OCI-LY3 (cell line): ENCODE data around the gene BCAT1.

Experiments
- H2AFZ ChIP-seq: fragments of 200-600, 300-600 bp; shearing (Covaris generic); 2 replicates; pipeline ENCODE4 v1.6.0; 2014; ENCODE audit warnings: antibody characterized with exemption, low read depth, low read length
- H3K27ac ChIP-seq: fragments of 200-600, 300-600 bp; sonication (generic); 2 replicates; pipeline ENCODE4 v1.5.1; 2014; ENCODE audit warnings: mild to moderate bottlenecking, low read length, moderate library complexity, mixed read lengths
- H3K27me3 ChIP-seq: fragments of 200-600, 300-600 bp; sonication (generic); 2 replicates; pipeline ENCODE4 v1.6.1; 2014; ENCODE audit warnings: low read depth, low read length, mixed read lengths
- H3K36me3 ChIP-seq: fragments of 200-600, 300-600 bp; sonication (generic); replicated peaks from 2 replicates; pipeline ENCODE3; 2014; ENCODE audit warnings: low read depth, low read length, mixed read lengths
- H3K4me1 ChIP-seq: fragments of 300-600, 200-600 bp; sonication (generic); 2 replicates; pipeline ENCODE4 v1.6.1; 2014; ENCODE audit warnings: low read length, mixed read lengths
- H3K4me2 ChIP-seq: fragments of 200-600, 300-600 bp; sonication (generic); 2 replicates; pipeline ENCODE4 v1.6.1; 2014; ENCODE audit warnings: low read length, mixed read lengths
- H3K4me3 ChIP-seq: fragments of 300-600, 200-600 bp; sonication (generic); 2 replicates; pipeline ENCODE4 v1.5.1; 2014; ENCODE audit warnings: antibody characterized with exemption, mild to moderate bottlenecking, low read length, moderate library complexity
- H3K79me2 ChIP-seq: fragments of 300-600, 200-600 bp; shearing (Covaris generic); 2 replicates; pipeline ENCODE4 v1.6.1; 2014; ENCODE audit warnings: mild to moderate bottlenecking, low read length, mixed read lengths
- H3K9ac ChIP-seq: fragments of 300-600, 200-600 bp; shearing (Covaris generic); 2 replicates; pipeline ENCODE4 v1.6.0; 2014; ENCODE audit warnings: mild to moderate bottlenecking, low read length, moderate library complexity
- H3K9me3 ChIP-seq: fragments of 200-600, 300-600 bp; shearing (Covaris generic); 2 replicates; pipeline ENCODE4 v1.6.1; 2014; ENCODE audit warnings: low read length, mixed read lengths; ENCODE audit not compliant: insufficient read depth
- H4K20me1 ChIP-seq: fragments of 200-600, 300-600 bp; sonication (generic); 2 replicates; pipeline ENCODE4 v1.6.1; 2016; ENCODE audit warnings: low read length, mixed read lengths; ENCODE audit not compliant: insufficient read depth
- CTCF ChIP-seq: fragments of 200-600, 300-600 bp; sonication (generic); IDR thresholded peaks from 2 replicates; pipeline ENCODE4 v1.5.1; 2014; ENCODE audit warnings: antibody characterized with exemption, low read length, low read depth
- EZH2phosphoT487 ChIP-seq: fragments of 200-600 bp; shearing (Covaris generic); IDR thresholded peaks from 2 replicates; pipeline ENCODE4 v1.6.1; 2018; ENCODE audit warnings: antibody characterized with exemption, mixed run types, low read depth

BCAT1 gene

GRCh38 chr12:24901576-24902461, 47.1 kb downstream of the BCAT1 start:
- Histone ChIP-seq H3K27ac (no peak overlapping the region), H3K4me1 (0 out of 2 replicates have a peak, but pooled peaks cover 3% of the 10 kb centered on the region), H3K4me3 (no peak overlapping the region), H3K27me3 (no peaks in the 10 kb centered on the region), H3K79me2 (peaks cover 41% of the 10 kb centered on the region), H3K9ac (no peak overlapping the region), H2AFZ (no peak overlapping the region), H4K20me1 (peaks cover 5% of the 10 kb centered on the region; the same call in 1 of the 2 replicates), H3K9me3 (no peaks in the 10 kb centered on the region), H3K4me2 (no peak overlapping the region), H3K36me3 (peaks cover 41% of the 10 kb centered on the region)
- TF ChIP-seq CTCF (no peak), EZH2phosphoT487 (no peak)

GRCh38 chr12:24900196-24900595, 48.7 kb downstream of the BCAT1 start:
- no peak for TF ChIP-seq EZH2phosphoT487
- no peak for TF ChIP-seq CTCF
- Histone ChIP-seq H3K4me3 (no peak overlapping the region), H2AFZ (no peak overlapping the region), H3K36me3 (peaks cover 41% of the 10 kb centered on the region), H4K20me1 (0 out of 2 replicates have a peak, but pooled peaks cover 3% of the 10 kb centered on the region), H3K4me2 (no peak overlapping the region), H3K4me1 (no peaks in the 10 kb centered on the region), H3K9ac (no peak overlapping the region), H3K79me2 (peaks cover 35% of the 10 kb centered on the region), H3K27me3 (no peaks in the 10 kb centered on the region), H3K27ac (no peak overlapping the region), H3K9me3 (no peaks in the 10 kb centered on the region)

DNA sequence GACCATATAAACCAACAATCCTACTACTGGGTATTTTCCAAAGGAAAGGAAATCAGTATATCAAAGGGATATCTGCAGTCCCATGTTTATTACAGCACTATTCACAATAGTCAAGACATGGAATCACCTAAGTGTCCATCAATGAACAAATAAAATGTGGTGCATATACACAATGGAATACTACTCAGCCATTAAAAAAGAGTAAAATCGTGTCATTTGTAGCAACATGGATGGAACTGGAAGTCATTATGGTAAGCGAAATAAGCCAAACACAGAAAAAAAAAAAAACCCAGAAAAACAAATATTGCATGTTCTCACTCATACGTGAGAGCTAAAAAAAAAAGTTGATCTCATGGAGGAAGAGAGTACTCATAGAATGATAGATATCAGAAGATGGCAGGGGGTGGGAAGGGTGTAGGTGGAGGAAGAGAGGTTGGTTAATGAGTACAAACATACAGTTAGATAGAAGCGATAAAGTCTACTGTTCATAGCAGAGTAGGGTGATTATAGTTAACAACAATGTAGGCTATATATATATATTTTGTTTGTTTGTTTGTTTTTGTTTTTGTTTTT, 49.3 kb downstream of the BCAT1 start:
- no peak for TF ChIP-seq CTCF
- no peak for TF ChIP-seq EZH2phosphoT487
- Histone ChIP-seq H3K36me3 (peaks cover 45% of the 10 kb centered on the region), H3K27me3 (no peaks in the 10 kb centered on the region), H3K4me2 (no peak overlapping the region), H3K4me1 (no peaks in the 10 kb centered on the region), H3K9me3 (no peaks in the 10 kb centered on the region), H4K20me1 (0 out of 2 replicates have a peak, but pooled peaks cover 3% of the 10 kb centered on the region), H3K4me3 (no peak overlapping the region), H3K27ac (no peak overlapping the region), H3K9ac (no peak overlapping the region), H2AFZ (no peak overlapping the region), H3K79me2 (peaks cover 31% of the 10 kb centered on the region)

DNA sequence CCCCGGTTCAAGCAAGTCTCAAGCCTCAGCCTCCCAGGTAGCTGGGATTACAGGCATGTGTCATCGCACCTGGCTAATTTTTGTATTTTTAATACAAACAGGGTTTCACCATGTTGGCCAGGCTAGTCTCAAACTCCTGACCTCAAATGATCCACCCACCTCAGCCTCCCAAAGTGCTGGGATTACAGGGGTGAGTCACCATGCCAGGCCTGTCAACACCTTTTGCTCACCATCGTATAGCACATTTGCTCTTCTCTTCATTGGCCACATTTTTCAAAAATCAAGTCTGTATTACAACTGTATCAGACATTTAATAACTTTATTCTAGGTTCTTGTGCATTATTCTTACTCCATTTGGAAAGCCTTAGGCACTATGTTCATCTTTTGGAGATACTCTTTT, 50.3 kb downstream of the BCAT1 start:
- no peak for TF ChIP-seq CTCF
- no peak for TF ChIP-seq EZH2phosphoT487
- Histone ChIP-seq H3K4me1 (no peaks in the 10 kb centered on the region), H3K36me3 (peaks cover 41% of the 10 kb centered on the region)

More for the DNA sequence above, 50.3 kb downstream of the BCAT1 start:
- no peak overlapping the region for H3K9ac ChIP-seq
- H3K4me3 ChIP-seq = no peak overlapping the region
- 0 out of 2 replicates have a peak, but pooled peaks cover 3% of the 10 kb centered on the region for H4K20me1 ChIP-seq
- no peak overlapping the region for H3K4me2 ChIP-seq
- H3K27me3 ChIP-seq = no peaks in the 10 kb centered on the region
- no peak overlapping the region for H3K27ac ChIP-seq
- H3K79me2 ChIP-seq = peaks cover 22% of the 10 kb centered on the region
- H2AFZ ChIP-seq = no peak overlapping the region
- H3K9me3 ChIP-seq = no peaks in the 10 kb centered on the region
